ENCODE measurements around the gene EFS. TPM values are rescaled to one million over a fixed set of nuclear protein-coding genes. Genes with fewer than 3 reads are reported as not detected.
A peak's percentile ranks its signal among the peaks of the same experiment; 100 is the strongest.

The EFS gene, protein sequence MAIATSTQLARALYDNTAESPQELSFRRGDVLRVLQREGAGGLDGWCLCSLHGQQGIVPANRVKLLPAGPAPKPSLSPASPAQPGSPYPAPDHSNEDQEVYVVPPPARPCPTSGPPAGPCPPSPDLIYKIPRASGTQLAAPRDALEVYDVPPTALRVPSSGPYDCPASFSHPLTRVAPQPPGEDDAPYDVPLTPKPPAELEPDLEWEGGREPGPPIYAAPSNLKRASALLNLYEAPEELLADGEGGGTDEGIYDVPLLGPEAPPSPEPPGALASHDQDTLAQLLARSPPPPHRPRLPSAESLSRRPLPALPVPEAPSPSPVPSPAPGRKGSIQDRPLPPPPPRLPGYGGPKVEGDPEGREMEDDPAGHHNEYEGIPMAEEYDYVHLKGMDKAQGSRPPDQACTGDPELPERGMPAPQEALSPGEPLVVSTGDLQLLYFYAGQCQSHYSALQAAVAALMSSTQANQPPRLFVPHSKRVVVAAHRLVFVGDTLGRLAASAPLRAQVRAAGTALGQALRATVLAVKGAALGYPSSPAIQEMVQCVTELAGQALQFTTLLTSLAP
- total RNA-seq: 10 to 100 TPM; 10.6 to 22.6 (median 14.6) TPM

DNA sequence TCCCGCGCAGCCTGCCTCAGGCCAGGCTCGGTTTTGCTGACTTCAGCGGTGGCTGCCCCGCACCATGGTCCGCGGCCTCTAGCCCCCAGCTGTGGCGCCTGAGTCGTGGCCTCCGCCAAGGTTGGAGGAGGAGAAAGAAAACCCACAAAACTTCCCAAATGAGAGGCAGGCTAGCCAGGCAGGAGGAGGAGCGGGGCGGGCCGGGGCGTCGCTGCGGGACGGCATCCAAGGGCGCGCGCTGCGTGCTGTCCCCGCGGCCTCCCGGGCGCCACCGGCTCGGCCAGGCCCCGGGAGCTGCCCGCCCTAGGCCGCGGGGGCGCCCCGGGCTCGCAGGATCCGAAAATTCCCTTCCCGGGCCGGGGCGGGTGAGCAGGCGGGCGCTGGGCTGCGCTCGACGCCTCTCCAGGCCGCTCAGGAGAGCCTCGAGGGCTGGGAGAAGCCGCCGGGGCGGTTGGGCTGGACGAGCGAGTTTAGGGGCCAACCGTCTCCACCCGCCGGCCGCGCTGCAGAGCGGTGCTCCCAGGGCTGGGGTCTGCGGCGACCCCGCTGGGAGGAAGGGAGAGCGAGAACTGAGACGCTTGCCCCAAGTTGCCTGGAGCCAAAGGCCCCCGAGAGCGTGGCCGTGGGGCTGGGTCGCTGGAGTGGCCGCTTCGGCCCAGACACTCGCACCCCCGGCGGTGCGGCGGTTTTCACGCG lies at the start of gene EFS:
Gene EFS (minus strand): TSS at position 137 of the 696 bp plus-strand sequence. CDS start 147 bp downstream, outside the sequence.
- Histone ChIP-seq H3K27ac (peak within 1 kb of the TSS; percentile 93 to 97 (median 94)), H3K9me3 (no peaks in the 10 kb centered on the region), H3K4me3 (peak within 1 kb of the TSS; percentile 51 to 70), H3K36me3 (peaks cover 0 to 4% of the 10 kb centered on the region in 2 donors), H3K4me1 (peaks cover 0 to 71% (median 16%) of the 10 kb centered on the region in 3 donors), H3K27me3 (peaks cover 5% of the 10 kb centered on the region)
- TF ChIP-seq EP300 (IDR thresholded peaks at IDR 0.05) (no peak), POLR2AphosphoS5 (IDR thresholded peaks at IDR 0.05) (no peak), POLR2A (IDR thresholded peaks at IDR 0.05) (peak; percentile 26 to 38)
- TF ChIP-seq, protein P1, sequence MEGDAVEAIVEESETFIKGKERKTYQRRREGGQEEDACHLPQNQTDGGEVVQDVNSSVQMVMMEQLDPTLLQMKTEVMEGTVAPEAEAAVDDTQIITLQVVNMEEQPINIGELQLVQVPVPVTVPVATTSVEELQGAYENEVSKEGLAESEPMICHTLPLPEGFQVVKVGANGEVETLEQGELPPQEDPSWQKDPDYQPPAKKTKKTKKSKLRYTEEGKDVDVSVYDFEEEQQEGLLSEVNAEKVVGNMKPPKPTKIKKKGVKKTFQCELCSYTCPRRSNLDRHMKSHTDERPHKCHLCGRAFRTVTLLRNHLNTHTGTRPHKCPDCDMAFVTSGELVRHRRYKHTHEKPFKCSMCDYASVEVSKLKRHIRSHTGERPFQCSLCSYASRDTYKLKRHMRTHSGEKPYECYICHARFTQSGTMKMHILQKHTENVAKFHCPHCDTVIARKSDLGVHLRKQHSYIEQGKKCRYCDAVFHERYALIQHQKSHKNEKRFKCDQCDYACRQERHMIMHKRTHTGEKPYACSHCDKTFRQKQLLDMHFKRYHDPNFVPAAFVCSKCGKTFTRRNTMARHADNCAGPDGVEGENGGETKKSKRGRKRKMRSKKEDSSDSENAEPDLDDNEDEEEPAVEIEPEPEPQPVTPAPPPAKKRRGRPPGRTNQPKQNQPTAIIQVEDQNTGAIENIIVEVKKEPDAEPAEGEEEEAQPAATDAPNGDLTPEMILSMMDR (IDR thresholded peaks at IDR 0.05): no peak
- ATAC-seq: peak; percentile 70
- 0% methylated on average over 1 of the region's 74 CpGs; no CpG with 5 or more reads in 1 of the 2 donors for WGBS, 2 donors (ENCODE audit: low coverage in 1 of 2)

DNA sequence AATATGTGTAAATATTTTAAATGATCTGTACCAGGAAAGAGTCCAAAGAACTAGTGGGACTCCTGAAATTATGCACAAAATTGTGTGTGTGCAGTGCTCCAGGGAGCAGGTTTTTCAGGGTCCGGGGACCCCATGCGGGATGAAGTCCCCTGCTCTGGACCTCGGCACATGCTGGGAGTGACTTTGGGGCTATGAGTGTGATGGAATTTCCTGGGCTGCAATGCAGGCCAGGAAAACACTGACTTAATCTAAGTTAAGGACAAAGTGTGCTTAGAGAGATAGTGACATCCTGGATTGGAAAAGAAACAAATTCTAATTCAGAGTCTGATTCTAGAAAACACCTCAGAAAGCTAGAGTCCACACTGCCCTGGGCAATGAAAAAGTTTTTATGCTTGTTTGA lies 49.3 kb upstream of the EFS start:
- WGBS, 2 donors (ENCODE audit: low coverage in 1 of 2): 43% methylated on average over 3 of the region's 3 CpGs; no CpG with 5 or more reads in 1 of the 2 donors
- Histone ChIP-seq H3K4me1 (no peaks in the 10 kb centered on the region), H3K4me3 (no peak overlapping the region), H3K27me3 (peaks cover 15% of the 10 kb centered on the region), H3K27ac (no peak overlapping the region), H3K36me3 (no peaks in the 10 kb centered on the region), H3K9me3 (no peaks in the 10 kb centered on the region)
- ATAC-seq: no peak
- TF ChIP-seq POLR2AphosphoS5 (IDR thresholded peaks at IDR 0.05) (no peak), POLR2A (IDR thresholded peaks at IDR 0.05) (no peak), EP300 (IDR thresholded peaks at IDR 0.05) (no peak)
- TF ChIP-seq, protein P1 (IDR thresholded peaks at IDR 0.05): no peak

DNA sequence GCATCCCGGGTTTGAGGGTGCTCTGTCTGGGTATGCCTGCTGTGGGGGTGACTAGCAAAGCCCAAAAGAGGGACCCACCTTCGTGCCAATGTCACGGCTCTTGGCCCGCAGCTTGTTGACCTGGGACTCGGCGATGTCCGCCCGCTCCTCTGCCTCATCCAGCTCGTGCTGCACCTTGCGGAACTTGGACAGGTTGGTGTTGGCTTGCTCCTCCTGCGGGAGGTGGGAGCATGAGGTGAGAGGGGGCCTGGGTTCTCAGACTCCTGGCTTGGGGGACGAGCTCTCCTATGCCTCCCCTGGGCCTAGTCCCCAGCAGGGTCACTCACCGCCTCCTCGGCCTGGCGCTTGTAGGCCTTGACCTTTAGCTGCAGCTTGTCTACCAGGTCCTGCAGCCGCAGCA lies 48.7 kb upstream of the EFS start:
- no peak for ATAC-seq
- WGBS, 2 donors (ENCODE audit: low coverage in 1 of 2): 90 to 95% methylated on average over 3 to 14 of the region's 16 CpGs

DNA sequence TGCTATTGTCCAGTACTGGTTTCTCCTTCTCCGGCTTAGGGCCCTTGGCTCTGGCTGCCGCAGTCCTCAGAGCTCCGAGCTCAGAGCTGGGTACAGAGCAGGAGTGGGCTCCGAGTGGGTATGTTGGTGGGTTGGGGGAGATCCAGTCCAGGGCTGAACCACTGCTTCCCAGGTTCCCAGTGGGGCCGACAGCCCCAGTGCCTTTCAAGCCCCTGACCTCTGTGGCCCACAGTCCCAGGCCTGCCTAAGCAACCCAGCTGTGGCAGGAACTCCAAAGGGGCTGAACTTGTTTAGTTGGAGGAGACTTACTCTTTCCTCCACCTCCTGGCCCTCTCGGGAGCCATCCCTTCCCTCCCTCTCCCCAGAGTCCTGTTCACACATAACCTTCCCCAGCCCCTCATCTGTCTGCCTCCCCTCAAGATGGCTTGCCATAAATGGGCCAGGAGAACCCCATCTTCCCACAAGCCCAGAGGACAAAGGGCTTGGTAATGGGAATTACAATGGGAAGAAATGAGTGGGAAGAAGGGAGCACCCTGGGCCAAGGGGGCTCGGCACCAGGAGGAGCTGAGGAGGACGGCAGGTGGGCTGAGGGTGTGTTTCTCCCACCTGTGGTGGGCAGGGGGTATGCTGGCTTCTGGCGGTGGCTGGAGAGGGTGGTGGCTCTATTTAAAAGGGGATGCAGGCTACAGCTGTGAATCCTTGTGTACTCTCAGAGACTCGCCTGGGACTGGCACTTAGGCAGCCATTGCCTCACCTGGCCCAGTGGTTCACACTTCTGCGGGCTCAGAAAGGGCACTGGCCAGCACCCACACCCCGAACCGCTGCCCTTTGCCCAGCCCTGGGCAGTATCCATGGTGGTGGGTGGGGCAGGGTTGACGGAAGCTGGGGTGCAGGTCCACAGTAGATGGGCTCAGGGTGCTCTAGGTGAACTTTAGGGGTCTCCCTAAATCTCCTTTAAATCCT lies 46.9 kb upstream of the EFS start:
- Histone ChIP-seq H3K4me1 (no peaks in the 10 kb centered on the region), H3K9me3 (no peaks in the 10 kb centered on the region), H3K27me3 (peaks cover 17% of the 10 kb centered on the region), H3K36me3 (no peaks in the 10 kb centered on the region), H3K27ac (no peak overlapping the region), H3K4me3 (no peak overlapping the region)
- ATAC-seq: no peak
- 60 to 80% methylated on average over 1 to 5 of the region's 14 CpGs for WGBS, 2 donors (ENCODE audit: low coverage in 1 of 2)
- no peak for TF ChIP-seq POLR2AphosphoS5 (IDR thresholded peaks at IDR 0.05)
- TF ChIP-seq POLR2A (IDR thresholded peaks at IDR 0.05): no peak
- TF ChIP-seq EP300 (IDR thresholded peaks at IDR 0.05): no peak
- TF ChIP-seq, protein P1 (IDR thresholded peaks at IDR 0.05): no peak

More for the DNA sequence above, 48.7 kb upstream of the EFS start:
- Histone ChIP-seq H3K36me3 (no peaks in the 10 kb centered on the region), H3K27ac (no peak overlapping the region), H3K27me3 (peaks cover 15% of the 10 kb centered on the region), H3K9me3 (no peaks in the 10 kb centered on the region), H3K4me1 (no peaks in the 10 kb centered on the region), H3K4me3 (no peak overlapping the region)
- TF ChIP-seq EP300 (IDR thresholded peaks at IDR 0.05) (no peak), POLR2A (IDR thresholded peaks at IDR 0.05) (no peak), POLR2AphosphoS5 (IDR thresholded peaks at IDR 0.05) (no peak)
- TF ChIP-seq, protein P1 (IDR thresholded peaks at IDR 0.05): no peak

Data from gastroesophageal sphincter (tissue), 4 donors.